Suprapubic skin (tissue), 4 donors: ENCODE results near the gene SPACA4. TPM values are rescaled to one million over a fixed set of nuclear protein-coding genes. Genes with fewer than 3 reads are reported as not detected.

ENCODE experiments used
- DNase-seq, 2 donors: peaks; one replicate each; pipeline ENCODE4 v3.0.0-alpha.2; 2019; ENCODE audit warnings: low spot score in 2 of 2
- H3K27ac ChIP-seq: fragments of 200-600 bp; sonication (generic); one replicate; pipeline ENCODE4 v1.5.1; 2019
- H3K27me3 ChIP-seq: fragments of 200-600 bp; sonication (generic); one replicate; pipeline ENCODE4 v1.5.1; 2019
- H3K36me3 ChIP-seq: fragments of 200-600 bp; sonication (generic); one replicate; pipeline ENCODE4 v1.5.1; 2019
- H3K4me1 ChIP-seq: fragments of 200-600 bp; sonication (generic); one replicate; pipeline ENCODE4 v1.5.1; 2019
- H3K4me3 ChIP-seq: fragments of 200-600 bp; sonication (generic); one replicate; pipeline ENCODE4 v1.5.1; 2019; ENCODE audit warnings: mild to moderate bottlenecking
- H3K9me3 ChIP-seq: fragments of 200-600 bp; sonication (generic); one replicate; pipeline ENCODE4 v1.5.1; 2019
- EP300 ChIP-seq: sonication (generic); formaldehyde crosslinking; IDR thresholded peaks from one replicate; pipeline ENCODE4 v1.6.1; 2017; ENCODE audit warnings: antibody characterized with exemption
- POLR2A ChIP-seq, 2 donors: fragments of 450-650 bp; IDR thresholded peaks; one replicate each; pipeline ENCODE4 v1.6.1; 2017; ENCODE audit warnings: antibody characterized with exemption in 2 of 2, mild to moderate bottlenecking in 2 of 2, moderate library complexity in 2 of 2
- POLR2AphosphoS5 ChIP-seq, 3 donors: sonication (generic); formaldehyde crosslinking; IDR thresholded peaks; one replicate each; pipeline ENCODE4 v1.6.1; 2017; ENCODE audit warnings: antibody characterized with exemption in 3 of 3
- WGBS: methylation state at CpG from one replicate; pipeline ENCODE4 v1.1.5; 2018; 5-methylcytosine and 5-hydroxymethylcytosine counted together
- total RNA-seq, 4 donors: library from RNA; depleted of rRNA; stranded (reverse); fragments of >200 nt; gene quantifications; one replicate each; pipeline ENCODE4 v1.1.0, GENCODE V29; 2016
- TF ChIP-seq, protein P1 (sequence below), 2 donors: fragments of 200-600 bp in 1 of 2; fragments of 450-650 bp in 1 of 2; sonication (generic) in 1 of 2; IDR thresholded peaks; one replicate each; pipeline ENCODE4 v1.5.1; 2016 to 2019; ENCODE audit warnings: antibody characterized with exemption in 2 of 2, mild to moderate bottlenecking in 1 of 2, moderate library complexity in 1 of 2

SPACA4 gene
- total RNA-seq, 4 donors from 2014 or later: 2.1 to 3.6 (median 2.8) TPM

DNA sequence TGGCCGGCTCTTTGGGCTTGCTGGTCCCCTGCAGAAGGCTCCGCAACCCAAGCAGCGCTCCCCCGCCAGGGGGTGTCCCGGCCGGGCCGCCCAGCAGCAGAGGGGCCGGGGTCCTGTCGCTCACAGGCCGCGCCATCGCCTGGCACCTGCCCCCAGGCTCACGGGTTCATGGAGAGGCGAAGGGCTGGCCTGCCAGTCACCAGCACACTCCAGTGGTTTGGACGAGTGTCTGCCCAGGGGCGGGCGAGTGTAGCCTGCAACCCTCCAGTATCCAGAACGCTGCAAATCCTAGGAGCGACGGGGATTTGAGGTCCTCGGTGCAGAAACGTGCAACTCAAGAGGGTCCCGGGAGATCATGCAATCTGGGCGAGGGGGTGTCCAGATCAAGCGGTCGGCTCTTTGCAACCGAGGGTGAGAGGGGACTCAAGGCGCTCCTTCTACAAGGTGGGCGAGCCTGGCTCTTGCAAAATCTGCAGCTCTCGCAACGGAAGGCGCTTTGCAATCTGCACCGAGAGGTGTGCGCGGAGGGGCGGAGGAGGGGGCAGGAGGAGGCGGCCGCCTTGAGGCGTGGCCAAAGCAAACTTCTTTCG is 30.4 kb downstream of the SPACA4 start, which contains the start of gene DBP:
Gene DBP, minus strand, starts transcription at position 521 of the 590 bp plus-strand sequence. Its CDS starts 385 bp downstream, at position 136.
- TF ChIP-seq EP300 (no peak), POLR2A (IDR thresholded peaks at IDR 0.05) (no peak), POLR2AphosphoS5 (IDR thresholded peaks at IDR 0.05) (no peak)
- TF ChIP-seq, protein P1, sequence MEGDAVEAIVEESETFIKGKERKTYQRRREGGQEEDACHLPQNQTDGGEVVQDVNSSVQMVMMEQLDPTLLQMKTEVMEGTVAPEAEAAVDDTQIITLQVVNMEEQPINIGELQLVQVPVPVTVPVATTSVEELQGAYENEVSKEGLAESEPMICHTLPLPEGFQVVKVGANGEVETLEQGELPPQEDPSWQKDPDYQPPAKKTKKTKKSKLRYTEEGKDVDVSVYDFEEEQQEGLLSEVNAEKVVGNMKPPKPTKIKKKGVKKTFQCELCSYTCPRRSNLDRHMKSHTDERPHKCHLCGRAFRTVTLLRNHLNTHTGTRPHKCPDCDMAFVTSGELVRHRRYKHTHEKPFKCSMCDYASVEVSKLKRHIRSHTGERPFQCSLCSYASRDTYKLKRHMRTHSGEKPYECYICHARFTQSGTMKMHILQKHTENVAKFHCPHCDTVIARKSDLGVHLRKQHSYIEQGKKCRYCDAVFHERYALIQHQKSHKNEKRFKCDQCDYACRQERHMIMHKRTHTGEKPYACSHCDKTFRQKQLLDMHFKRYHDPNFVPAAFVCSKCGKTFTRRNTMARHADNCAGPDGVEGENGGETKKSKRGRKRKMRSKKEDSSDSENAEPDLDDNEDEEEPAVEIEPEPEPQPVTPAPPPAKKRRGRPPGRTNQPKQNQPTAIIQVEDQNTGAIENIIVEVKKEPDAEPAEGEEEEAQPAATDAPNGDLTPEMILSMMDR (IDR thresholded peaks at IDR 0.05): no peak
- Histone ChIP-seq H3K9me3 (no peaks in the 10 kb centered on the region), H3K27me3 (no peaks in the 10 kb centered on the region), H3K4me1 (peaks cover 58% of the 10 kb centered on the region), H3K4me3 (peak within 1 kb of the TSS; percentile 82), H3K36me3 (peaks cover 6% of the 10 kb centered on the region), H3K27ac (peak within 1 kb of the TSS; percentile 94)
- 0% methylated on average over 18 of the region's 40 CpGs for WGBS
- no peak for DNase-seq

DNA sequence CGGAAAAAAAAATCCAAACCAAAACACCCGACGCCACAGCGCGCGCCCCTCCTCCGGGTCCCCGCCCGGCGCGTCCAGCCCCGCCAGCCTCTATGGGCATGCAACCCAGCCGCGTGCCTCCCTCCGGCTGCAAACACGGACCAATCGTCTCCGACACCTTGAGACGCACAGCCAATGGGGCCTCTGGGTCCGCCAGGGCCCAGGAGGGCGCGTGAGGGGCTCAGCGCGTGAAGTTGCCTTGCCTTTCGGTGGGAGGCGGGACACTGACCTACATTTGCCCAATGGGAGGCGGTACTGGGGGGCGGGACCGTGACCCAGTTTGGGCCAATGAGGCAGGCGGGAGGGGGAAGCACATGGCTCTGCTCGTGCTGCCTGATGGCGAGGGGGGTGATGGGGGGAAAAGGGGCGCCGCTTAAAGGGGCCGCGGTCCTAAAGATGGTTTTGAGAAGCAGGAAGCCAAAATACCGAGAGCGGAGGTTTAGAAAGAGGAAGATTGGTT is 31.0 kb downstream of the SPACA4 start:
- TF ChIP-seq POLR2AphosphoS5 (IDR thresholded peaks at IDR 0.05) (peak in 2 of 3 donors; percentile 56 to 83), POLR2A (IDR thresholded peaks at IDR 0.05) (no peak), EP300 (no peak)
- TF ChIP-seq, protein P1 (IDR thresholded peaks at IDR 0.05): no peak
- H3K4me3 ChIP-seq: peak overlapping the region; percentile 82
- no peaks in the 10 kb centered on the region for H3K9me3 ChIP-seq
- H3K4me1 ChIP-seq: peaks cover 54% of the 10 kb centered on the region
- no peaks in the 10 kb centered on the region for H3K27me3 ChIP-seq
- H3K36me3 ChIP-seq: peaks cover 6% of the 10 kb centered on the region
- peak overlapping the region; percentile 94 for H3K27ac ChIP-seq
- whole genome bisulfite sequencing: under 1% methylated on average over 12 of the region's 38 CpGs
- peak; percentile 100 for DNase-seq

DNA sequence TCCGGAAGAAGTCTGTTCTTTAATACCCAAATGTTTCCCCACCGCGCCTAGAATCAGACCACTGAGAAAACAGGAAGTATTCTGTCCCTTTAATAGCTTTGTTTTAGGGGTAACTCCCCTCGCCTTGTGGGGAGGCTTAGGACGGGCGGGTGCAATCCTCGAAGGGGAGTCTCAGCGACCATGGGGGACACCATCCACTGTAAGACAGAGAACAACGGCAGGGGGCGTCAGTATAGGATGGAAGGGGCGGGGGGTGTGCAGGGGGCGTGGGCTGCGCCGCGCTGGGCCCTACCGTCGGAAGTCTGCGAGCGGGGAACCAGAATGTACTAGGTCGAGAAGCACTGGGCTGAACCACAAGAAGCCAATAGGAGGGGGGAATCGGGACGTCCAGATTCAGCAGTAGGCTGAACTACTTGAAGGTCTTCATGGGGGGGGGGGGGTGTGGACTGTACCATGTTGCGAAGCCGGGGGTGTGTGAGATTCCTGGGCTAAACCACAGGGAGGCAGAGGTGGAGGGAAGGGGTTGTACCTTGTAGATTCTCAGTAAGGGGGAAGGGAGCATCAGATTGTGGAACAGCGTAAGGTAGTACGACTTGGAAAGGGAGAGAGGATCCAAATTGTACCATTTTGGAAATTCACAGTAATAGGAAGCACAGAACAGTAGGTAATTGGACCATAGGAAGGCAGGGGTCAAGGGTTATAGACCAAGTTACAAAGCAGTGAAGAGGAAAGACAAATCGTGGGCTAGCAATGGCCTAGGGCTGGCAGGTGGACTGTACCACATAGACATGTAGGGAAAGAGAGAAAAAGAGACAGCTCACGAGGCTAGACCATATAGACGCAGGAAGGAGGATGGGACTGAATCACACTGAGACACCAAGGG is 31.6 kb downstream of the SPACA4 start:
- Histone ChIP-seq H3K4me3 (peak overlapping the region; percentile 82), H3K27ac (peak overlapping the region; percentile 94), H3K9me3 (no peaks in the 10 kb centered on the region), H3K36me3 (peaks cover under 1% of the 10 kb centered on the region), H3K4me1 (peaks cover 47% of the 10 kb centered on the region), H3K27me3 (no peaks in the 10 kb centered on the region)
- WGBS: 5% methylated on average over 29 of the region's 29 CpGs
- DNase-seq: peak; percentile 92 to 93
- no peak for TF ChIP-seq POLR2AphosphoS5 (IDR thresholded peaks at IDR 0.05)
- TF ChIP-seq, protein P1 (IDR thresholded peaks at IDR 0.05): peak in 1 of 2 donors; percentile 8
- peak in 1 of 2 donors; percentile 31 for TF ChIP-seq POLR2A (IDR thresholded peaks at IDR 0.05)
- no peak for TF ChIP-seq EP300

DNA sequence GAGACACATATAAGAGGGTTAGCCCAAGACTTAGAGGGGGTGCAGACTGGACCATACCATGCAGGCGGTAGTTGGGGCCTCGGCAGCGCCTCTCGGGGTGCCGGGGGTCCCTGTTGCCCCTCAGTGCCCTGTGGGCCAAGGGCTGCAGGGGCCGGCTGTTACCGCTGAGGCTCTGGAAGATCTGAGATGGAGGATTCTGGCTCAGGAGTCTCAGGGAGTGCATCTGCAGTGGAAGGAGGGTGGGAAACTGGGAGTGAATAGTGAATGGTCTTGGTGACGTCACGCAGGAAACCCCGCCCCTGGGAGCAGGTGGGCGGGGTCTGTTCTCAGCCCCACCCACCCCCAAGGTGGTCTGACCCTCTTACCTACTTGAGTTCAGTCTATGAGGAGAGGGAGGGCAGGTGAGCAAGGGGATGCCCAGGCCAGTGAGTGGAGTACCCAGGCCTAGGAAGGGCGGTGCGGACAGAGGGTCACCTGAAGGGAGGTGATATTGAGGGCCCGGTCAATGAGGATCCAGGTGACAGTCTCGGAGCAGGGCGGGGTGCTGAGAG is 32.4 kb downstream of the SPACA4 start:
- Histone ChIP-seq H3K27me3 (no peaks in the 10 kb centered on the region), H3K9me3 (no peaks in the 10 kb centered on the region), H3K36me3 (no peaks in the 10 kb centered on the region), H3K27ac (peak overlapping the region; percentile 94), H3K4me3 (peak overlapping the region; percentile 82), H3K4me1 (peaks cover 40% of the 10 kb centered on the region)
- no peak for TF ChIP-seq EP300
- no peak for TF ChIP-seq POLR2A (IDR thresholded peaks at IDR 0.05)
- TF ChIP-seq, protein P1 (IDR thresholded peaks at IDR 0.05): no peak
- TF ChIP-seq POLR2AphosphoS5 (IDR thresholded peaks at IDR 0.05): no peak
- DNase-seq: peak in 1 of 2 donors; percentile 67
- 72% methylated on average over 16 of the region's 16 CpGs for WGBS
